Endometrium (tissue), 2 donors: ENCODE results near the gene PABPN1L.

Experiments
- FAIRE-seq: peaks from 2 replicates; lab custom pipeline; 2012; peaks lifted over from hg19 to GRCh38; lab: Jason Lieb, UNC
- donor health status: control.
- donor health status: control.

Gene PABPN1L

DNA sequence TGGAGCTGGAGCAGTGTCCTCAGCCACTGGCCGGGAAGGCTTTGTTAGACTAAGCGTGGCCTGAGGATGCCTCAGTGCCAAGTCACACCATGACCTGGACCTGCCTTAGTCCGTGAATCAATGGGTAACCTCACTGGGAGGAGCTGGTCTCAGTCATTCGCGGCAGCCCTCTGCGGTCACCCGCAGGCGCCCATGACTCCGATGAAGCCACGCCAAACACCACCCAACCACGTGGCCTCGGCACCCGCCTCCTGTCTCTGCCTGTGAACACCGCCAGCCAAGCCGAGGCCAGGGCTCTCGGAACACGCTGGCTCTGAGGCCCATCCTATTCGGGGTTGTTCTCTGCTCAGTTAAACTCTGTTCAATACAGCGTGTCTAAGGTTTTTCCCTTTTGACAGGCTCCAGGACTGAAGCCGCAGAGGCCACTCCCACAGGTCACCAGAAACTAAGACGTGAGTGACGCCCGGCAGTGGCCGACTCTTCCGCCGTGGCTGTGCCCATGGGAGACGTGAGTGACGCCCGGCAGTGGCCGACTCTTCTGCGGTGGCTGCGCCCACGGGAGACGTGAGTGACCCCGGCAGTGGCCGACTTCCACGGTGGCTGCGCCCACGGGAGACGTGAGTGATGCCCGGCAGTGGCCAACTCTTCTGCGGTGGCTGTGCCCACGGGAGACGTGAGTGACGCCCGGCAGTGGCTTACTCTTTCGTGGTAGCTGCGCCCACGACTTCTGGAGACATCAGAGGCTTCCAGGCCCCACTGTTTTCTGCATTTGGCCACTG lies 16.8 kb upstream of the PABPN1L start:
- no peak for FAIRE-seq

- no peak for FAIRE-seq
Measured at GRCh38 chr16:88882358-88883030, 16.0 kb upstream of the PABPN1L start.

DNA sequence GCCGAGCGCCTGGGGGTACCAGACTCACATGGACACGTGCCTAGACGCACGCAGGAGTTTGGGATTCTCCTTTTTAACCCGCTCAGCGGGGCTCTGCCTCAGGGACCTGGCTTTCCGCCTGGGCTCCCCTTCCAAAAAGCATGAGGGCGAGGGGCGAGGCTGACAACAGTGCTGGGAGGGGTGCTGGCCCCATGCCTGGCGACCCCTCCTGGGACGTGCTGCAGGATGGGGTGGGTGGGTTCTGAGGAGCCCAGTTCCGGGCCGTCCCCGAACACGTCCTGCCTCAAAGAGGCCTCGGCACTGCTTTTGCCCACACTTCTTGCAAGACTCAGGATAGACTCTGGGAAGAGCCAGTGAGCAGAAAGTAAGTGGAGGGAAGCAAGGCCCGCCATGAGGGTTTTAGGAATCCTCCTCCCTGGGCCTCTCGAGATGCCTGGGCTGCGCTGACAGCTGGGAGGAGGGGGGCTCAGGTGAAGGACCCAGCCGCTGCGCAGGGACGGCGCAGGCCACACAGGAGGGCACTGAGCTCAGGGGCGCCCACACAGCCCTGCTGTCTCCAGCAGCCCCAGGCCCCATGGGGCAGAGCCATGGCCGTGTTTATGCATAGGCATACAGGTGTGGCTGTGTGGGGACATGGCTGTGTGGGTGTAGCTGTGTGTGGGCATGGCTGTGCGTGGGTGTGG lies 15.4 kb upstream of the PABPN1L start:
- no peak for FAIRE-seq

DNA sequence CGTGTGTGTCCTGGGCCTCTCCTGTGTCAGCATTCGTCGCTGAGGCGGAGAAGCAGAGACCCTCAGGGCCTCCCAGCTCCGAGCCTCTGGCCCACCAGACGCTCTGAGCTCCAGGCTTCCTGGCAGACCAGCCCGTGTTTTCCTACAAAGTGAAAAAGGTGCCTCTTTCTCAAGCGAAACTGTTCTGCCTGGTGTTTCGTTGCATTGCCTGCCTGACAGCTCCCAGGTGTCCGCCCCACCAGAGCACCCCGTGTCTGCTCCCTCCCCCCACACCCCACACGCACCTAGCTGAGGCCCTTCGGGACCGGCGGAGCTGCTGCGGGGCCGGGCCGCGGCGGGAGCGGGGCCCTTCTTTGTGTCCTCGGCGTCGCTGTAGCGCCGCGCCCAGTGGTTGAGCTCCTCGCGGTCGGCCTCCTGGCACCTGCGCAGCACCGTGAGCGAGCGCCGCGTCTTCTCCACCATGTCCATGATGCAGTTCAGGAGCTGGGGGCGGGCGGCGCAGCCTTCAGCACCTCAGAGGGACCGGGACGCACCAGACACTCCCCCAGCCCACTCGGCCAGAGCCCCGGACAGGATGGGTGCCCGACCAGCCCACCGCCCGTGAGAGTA lies 14.7 kb upstream of the PABPN1L start:
- no peak for FAIRE-seq

DNA sequence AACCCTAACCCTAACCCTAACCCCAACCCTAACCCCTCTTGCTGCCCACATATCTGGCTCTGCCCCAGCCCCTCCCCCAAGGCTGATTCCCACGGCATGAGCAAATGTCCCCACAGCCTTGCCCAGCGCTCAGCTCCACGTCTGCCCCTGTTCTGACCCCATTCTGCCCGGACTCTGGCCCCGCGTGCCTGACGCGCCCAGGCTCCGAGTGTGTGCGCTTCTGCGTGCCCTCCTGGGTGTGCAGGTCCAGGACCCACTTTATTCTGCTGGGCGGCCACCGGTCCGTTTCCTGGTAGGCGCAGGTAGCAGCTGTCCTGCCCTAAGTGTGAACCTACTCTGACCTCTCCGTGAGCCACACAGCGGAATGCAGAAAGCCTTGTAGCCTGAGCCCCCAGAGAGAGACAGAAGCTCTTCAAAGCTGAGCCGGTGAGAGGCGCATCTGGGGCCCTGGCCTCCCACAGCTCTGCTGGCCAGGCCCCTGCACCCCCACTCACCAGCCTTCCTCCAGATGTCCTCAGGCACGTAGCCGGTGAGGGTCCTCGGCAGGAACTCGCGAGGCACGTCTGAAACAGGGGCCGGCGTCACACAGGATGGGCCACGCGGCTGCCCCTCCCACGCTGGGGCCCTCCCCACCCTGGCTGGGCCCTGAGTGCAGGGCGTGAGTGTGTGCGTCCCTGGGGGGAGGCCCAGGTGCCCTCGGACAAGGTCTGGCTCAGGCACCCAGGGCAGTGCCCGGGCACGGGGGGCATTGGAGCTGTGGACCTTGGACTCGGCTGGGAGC lies 14.0 kb upstream of the PABPN1L start:
- FAIRE-seq = no peak

- FAIRE-seq = no peak
Measured at GRCh38 chr16:88879788-88880055, 13.3 kb upstream of the PABPN1L start.

DNA sequence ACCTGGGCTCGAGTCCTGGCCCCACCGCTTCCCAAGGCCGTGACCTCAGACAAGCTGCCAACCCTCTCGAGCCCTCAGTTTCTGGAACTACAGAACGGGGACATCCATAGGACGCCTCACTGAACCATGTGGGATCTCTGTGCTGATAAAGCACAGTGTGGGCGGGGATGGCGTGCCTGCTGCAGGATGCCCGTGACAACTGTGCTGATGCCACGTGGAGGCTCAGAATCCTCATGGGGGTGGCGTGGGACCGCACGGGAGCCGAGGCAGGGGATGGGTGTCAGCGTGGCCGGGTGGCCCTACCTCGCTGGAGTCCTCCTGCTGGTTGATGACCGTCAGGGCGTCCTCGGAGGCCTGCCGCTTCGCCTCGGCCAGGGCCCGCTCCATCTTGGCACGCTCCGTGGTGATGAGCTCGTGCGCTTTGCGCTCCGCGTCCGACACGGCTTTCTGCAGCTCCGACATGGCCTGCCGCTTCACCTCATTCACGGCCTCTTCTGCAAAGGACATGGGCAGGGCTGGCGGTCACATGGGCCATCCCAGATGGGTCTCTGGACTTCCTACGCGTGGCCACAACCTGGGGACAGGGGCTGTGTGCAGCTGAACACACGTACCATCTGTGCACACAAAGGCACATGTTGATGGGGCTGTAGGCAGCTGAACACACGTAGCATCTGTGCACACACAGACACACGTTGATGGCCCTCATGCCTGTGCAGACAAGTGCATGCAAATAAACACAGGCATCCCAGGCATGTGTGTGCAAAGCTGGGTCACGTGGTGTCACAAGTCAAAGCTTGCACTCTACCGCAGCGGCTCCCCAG lies 12.7 kb upstream of the PABPN1L start:
- FAIRE-seq = no peak

- FAIRE-seq = no peak
Measured at GRCh38 chr16:88878356-88878755, 11.9 kb upstream of the PABPN1L start.

DNA sequence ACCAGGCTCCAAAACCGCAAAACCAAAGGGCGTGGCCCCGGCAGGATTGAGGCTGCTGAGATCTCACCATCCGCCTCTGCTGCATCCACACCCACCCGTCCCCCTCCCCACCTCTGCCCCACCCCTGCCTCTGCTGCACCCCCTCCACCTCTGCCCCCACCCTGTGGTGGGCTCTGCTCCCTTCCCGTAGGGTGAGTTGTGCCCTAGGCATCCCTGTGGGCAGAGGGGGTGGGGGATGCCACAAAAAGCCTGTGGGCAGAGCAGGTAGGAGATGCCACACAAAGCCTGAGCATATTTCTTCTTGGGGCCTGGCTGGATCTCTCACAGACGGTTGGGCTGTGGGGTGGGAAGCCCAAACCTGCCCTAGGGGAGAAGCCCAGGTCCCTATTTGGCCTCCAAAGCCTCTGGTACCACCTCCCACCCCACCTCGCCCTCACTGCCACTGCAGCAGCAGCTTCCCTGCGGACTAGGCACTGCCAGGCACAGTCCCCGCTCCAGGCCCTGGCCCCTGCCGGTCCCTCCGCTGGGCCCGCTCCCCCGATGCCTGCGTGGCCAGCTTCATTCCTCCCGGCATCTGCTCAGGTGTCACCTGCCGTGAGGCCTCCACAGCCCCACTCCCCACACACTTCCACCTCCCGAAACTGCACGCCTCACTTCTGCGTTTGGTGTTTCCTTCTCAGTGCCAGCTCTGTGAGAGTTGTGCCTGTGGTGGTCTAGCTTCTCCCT lies 11.3 kb upstream of the PABPN1L start:
- FAIRE-seq = no peak

DNA sequence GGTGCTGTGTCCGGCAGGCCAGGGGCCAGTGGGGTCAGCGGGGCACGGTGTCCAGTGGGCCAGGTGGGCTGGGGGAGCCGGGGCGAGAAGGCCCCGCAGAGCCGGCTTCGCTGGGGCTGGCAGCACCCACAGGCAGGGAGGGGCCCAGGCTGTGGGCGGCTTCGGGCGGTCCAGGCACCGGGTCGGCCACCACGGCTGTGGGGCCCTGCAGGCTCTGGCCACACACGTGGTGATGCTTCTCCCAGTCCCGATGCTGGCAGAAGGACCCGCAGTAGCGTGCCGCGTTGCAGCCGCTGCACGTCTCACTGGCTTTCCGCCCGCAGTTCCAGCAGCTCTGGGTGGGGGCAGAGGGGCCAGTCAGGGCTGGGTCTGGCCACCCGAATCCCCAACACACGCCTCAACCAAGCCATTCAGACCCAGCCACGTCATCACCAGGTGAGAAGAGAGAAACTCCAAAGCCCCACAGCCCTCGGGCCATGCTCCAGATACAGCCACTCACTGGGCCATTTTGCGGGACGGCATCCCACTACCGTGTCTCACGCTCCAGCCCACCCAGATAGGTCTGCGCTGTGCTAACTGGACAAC lies 10.6 kb upstream of the PABPN1L start:
- FAIRE-seq = no peak

- no peak for FAIRE-seq
Measured at GRCh38 chr16:88875703-88876234, 9.3 kb upstream of the PABPN1L start.

GRCh38 chr16:88874938-88875599 lies 8.6 kb upstream of the PABPN1L start:
- FAIRE-seq = no peak

DNA sequence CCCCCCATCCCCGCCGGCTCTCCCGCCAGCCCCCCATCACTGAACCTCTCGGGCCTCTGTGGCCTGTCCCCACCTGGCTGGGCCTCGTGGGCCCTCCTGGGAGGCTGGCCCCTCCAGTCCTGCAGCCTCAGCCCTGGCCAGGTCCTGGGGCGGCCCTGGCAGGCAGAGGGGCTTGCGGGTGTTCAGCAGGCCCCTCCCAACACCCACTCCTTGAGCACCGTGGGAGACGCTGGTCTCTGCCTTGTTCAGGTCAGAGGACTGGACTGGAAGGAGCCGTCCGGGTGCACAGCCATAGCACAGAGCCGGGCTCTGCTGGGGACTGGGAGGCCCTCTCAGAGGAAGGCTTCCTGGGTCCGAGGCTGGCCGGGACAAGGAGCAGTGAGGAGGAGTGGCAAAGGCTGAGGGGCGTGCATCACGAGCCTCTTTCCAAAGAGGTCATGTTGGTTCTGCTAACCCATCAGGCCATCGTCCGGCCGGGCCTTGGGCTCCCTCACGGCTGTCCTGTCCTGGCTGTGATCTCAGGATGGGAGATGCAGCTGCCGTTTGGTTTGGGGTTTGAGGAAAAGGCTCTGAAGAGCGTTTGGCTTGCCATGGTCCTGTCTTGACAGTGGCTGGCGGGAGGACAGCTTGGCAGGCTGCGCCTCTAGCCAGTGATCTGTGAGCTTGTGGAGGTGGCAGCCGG lies 6.3 kb upstream of the PABPN1L start:
- no peak for FAIRE-seq

- no peak for FAIRE-seq
Measured at GRCh38 chr16:88871730-88872416, 5.4 kb upstream of the PABPN1L start.

- no peak for FAIRE-seq
Measured at GRCh38 chr16:88871349-88871702, 4.9 kb upstream of the PABPN1L start.

- no peak for FAIRE-seq
Measured at GRCh38 chr16:88870608-88871348, 4.3 kb upstream of the PABPN1L start.

- FAIRE-seq = no peak
Measured at GRCh38 chr16:88869673-88869980, 3.2 kb upstream of the PABPN1L start.
